ENCODE measurements around the gene GGCX.

The GGCX gene

GRCh38 chr2:85558160-85558559 lies 3.1 kb downstream of the GGCX start:
- CTCF ChIA-PET = interaction anchor here (2.1 to 14.1 kb wide), 3 partner anchors 8 to 138 kb away, joined by 12 to 180 read pairs (median 55); partner anchors contain the start of gene MAT2A
- no peak for TF ChIP-seq CTCF (IDR thresholded peaks at IDR 0.05; ENCODE audit: control extremely low read depth, extremely low read depth, low read depth, missing control alignments)
- POLR2A ChIA-PET = interaction anchor here (12.1 kb wide), 1 partner anchor 15 kb away, joined by 198 read pairs; the partner anchor contains the start of gene MAT2A
- DNase-seq (ENCODE audit: extremely low spot score) = no peak

- no peak for TF ChIP-seq CTCF (IDR thresholded peaks at IDR 0.05; ENCODE audit: control extremely low read depth, extremely low read depth, low read depth, missing control alignments)
- CTCF ChIA-PET = interaction anchor here (1.1 to 14.1 kb wide), 6 partner anchors 17 to 142 kb away, joined by 3 to 180 read pairs (median 4); partner anchors contain the start of genes MAT2A and VAMP8
- DNase-seq (ENCODE audit: extremely low spot score) = no peak
- POLR2A ChIA-PET = interaction anchor here (0.5 to 12.1 kb wide), 2 partner anchors 14 to 246 kb away, joined by 3 to 198 read pairs; partner anchors contain the start of gene MAT2A
Measured at GRCh38 chr2:85557130-85557529, 4.2 kb downstream of the GGCX start.

GRCh38 chr2:85554980-85555612 lies 6.2 kb downstream of the GGCX start:
- ChIA-PET POLR2A (interaction anchor here (12.1 kb wide), 1 partner anchor 12 kb away, joined by 198 read pairs; the partner anchor contains the start of gene MAT2A), CTCF (interaction anchor here (1.2 to 14.1 kb wide), 6 partner anchors 15 to 164 kb away, joined by 3 to 180 read pairs (median 17); partner anchors contain the start of genes MAT2A and TMEM150A)
- TF ChIP-seq CTCF (IDR thresholded peaks at IDR 0.05; ENCODE audit: control extremely low read depth, extremely low read depth, low read depth, missing control alignments) = no peak
- DNase-seq (ENCODE audit: extremely low spot score) = no peak

DNA sequence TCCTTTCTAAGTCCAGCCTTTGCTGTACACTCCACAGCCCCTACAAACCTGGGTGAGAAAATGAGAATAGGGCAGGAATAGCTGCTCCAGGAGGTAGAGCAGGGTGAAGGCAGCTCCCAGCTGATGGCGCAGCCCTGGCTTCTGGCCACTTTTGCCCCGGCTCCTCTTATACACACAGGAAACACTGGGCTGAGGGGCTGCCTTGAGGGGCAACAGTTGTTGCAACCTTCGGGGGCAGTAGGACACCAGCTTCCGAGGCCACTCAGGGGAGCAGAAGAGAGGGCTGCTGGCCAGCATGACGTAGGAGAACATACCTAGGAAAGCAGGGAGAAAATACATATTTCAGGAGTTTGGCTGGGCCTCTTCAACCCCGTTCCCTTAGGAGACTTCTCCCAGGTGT lies 8.1 kb downstream of the GGCX start:
- POLR2A ChIA-PET = interaction anchor here (0.6 to 12.1 kb wide), 4 partner anchors 8 to 162 kb away, joined by 3 to 198 read pairs (median 6); partner anchors contain the start of genes GGCX and MAT2A
- CTCF ChIA-PET = interaction anchor here (0.6 to 14.1 kb wide), 10 partner anchors 13 to 162 kb away, joined by 3 to 180 read pairs (median 4); partner anchors contain the start of genes MAT2A, RNF181 and TMEM150A
- DNase-seq (ENCODE audit: extremely low spot score) = no peak
- no peak for TF ChIP-seq CTCF (IDR thresholded peaks at IDR 0.05; ENCODE audit: control extremely low read depth, extremely low read depth, low read depth, missing control alignments)

DNA sequence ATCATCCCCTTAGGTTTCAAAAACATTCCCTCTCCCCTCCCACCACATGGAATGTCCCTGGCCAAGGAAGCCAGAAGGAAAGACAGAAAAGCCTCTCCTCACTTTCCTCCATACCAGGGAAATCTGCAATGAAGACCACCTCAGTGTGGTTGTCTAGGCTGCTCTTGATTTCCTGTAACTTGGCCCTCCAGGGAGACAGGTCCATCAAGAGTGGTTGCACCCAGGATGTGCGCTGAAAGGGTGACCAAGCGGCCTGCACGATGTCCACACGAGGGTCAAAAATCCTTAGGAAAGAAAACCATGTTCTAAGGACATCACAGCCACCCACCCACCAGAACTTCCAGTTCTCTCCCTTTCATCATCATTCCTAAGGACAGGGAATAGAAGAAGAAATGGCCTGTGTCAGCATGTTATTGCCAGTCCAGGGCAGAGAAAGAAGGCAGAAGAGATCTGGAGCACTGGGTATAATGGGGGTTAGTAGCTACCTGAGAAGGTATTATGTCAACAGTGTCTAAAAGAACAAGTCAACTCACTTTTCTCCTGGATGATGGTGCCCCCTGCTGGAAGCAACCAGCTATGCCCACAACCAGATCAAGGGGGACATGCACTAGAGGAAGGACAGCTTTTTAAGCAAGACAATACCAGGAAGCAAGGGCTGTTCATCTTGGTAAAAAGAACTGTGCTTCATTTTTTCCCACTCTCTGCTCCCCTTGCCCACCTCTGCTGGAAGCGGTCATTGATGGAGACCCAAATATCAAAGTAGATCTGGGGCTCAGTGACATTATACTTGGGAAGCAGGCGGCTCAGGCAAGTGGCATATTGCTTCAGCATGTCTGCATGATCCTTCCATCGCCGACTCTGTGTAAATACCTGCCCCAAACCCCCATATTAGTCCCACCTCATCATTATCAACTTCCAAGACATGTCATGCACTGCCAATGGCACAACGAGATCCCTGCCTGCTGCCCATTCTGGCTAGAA lies 9.3 kb downstream of the GGCX start:
- peak; percentile 87 for TF ChIP-seq CTCF (IDR thresholded peaks at IDR 0.05; ENCODE audit: control extremely low read depth, extremely low read depth, low read depth, missing control alignments)
- ChIA-PET POLR2A (interaction anchor here (0.6 to 12.1 kb wide), 7 partner anchors 9 to 224 kb away, joined by 3 to 198 read pairs (median 3); partner anchors contain the start of genes ELMOD3, GGCX, MAT2A and RETSAT), CTCF (interaction anchor here (0.7 to 14.1 kb wide), 33 partner anchors 9 to 285 kb away, joined by 3 to 180 read pairs (median 4); partner anchors contain the start of genes ELMOD3, GGCX, MAT2A and RETSAT)
- peak; percentile 76 for DNase-seq (ENCODE audit: extremely low spot score)

All from GM10248 (cell line).